ENCODE results near the gene GRIK1.

Gene GRIK1

GRCh38 chr21:29499229-29499628 lies 440.6 kb downstream of the GRIK1 start:
- DNase-seq (ENCODE audit: extremely low read depth in 1 of 2, low read depth in 1 of 2) = no peak

GRCh38 chr21:29496337-29496736 lies 443.5 kb downstream of the GRIK1 start:
- DNase-seq (ENCODE audit: extremely low read depth in 1 of 2, low read depth in 1 of 2) = no peak

DNA sequence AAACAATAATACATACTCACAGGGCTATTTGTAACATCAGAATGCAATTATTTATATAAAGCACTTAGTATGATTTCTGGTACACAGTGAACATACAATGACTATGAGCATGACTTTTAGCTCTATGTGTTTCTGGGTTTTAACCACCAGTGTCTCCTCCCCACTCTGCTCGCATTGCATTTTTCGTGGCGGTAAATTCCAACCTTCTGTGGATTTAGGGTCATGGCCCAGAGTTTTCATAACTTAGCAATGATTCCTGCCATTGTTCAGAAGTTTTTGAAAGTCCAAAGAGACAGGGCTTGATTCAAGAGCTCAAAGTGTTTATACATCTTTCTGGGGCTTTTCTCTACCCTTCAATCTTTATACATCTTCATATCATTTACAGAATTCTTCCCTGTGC lies 449.8 kb downstream of the GRIK1 start:
- DNase-seq (ENCODE audit: extremely low read depth in 1 of 2, low read depth in 1 of 2) = no peak

- no peak for DNase-seq (ENCODE audit: extremely low read depth in 1 of 2, low read depth in 1 of 2)
These were observed 452.6 kb downstream of the GRIK1 start for GRCh38 chr21:29487154-29487553.

Measured in activated CD8-positive, alpha-beta memory T cell treated with anti-CD3 and anti-CD28 coated beads for 1 hour (primary cell).